ENCODE results near the gene P2RX2.

The P2RX2 gene

GRCh38 chr12:132606927-132607326 lies 11.6 kb upstream of the P2RX2 start:
- Histone ChIP-seq H3K9me3 (ENCODE audit: control insufficient read depth, low read length) (no peaks in the 10 kb centered on the region), H3K4me1 (ENCODE audit: control insufficient read depth, insufficient read depth, low read length) (peaks cover 6% of the 10 kb centered on the region), H3K36me3 (ENCODE audit: control insufficient read depth, insufficient read depth, low read length) (no peaks in the 10 kb centered on the region), H3K4me3 (ENCODE audit: low read length) (no peak overlapping the region), H3K9ac (ENCODE audit: low read length) (no peak overlapping the region), H3K27me3 (ENCODE audit: control insufficient read depth, insufficient read depth, low read length) (peaks cover 87% of the 10 kb centered on the region)

GRCh38 chr12:132608231-132609171 lies 10.1 kb upstream of the P2RX2 start:
- Histone ChIP-seq H3K4me1 (ENCODE audit: control insufficient read depth, insufficient read depth, low read length) (peaks cover 6% of the 10 kb centered on the region), H3K27me3 (ENCODE audit: control insufficient read depth, insufficient read depth, low read length) (peaks cover 74% of the 10 kb centered on the region), H3K4me3 (ENCODE audit: low read length) (no peak overlapping the region), H3K36me3 (ENCODE audit: control insufficient read depth, insufficient read depth, low read length) (no peaks in the 10 kb centered on the region), H3K9ac (ENCODE audit: low read length) (no peak overlapping the region), H3K9me3 (ENCODE audit: control insufficient read depth, low read length) (no peaks in the 10 kb centered on the region)

GRCh38 chr12:132610051-132610759 lies 8.4 kb upstream of the P2RX2 start, which contains the start of gene LRCOL1:
LRCOL1 (minus strand) TSS chr12:132610582; CDS start chr12:132606251, 4,331 bp downstream.
- no peaks in the 10 kb centered on the region for H3K9me3 ChIP-seq (ENCODE audit: control insufficient read depth, low read length)
- no peaks in the 10 kb centered on the region for H3K36me3 ChIP-seq (ENCODE audit: control insufficient read depth, insufficient read depth, low read length)
- H3K9ac ChIP-seq (ENCODE audit: low read length): no peak within 1 kb of the TSS
- no peak within 1 kb of the TSS for H3K4me3 ChIP-seq (ENCODE audit: low read length)
- peaks cover 61% of the 10 kb centered on the region for H3K27me3 ChIP-seq (ENCODE audit: control insufficient read depth, insufficient read depth, low read length)
- H3K4me1 ChIP-seq (ENCODE audit: control insufficient read depth, insufficient read depth, low read length): peaks cover 6% of the 10 kb centered on the region

- H3K9me3 ChIP-seq (ENCODE audit: control insufficient read depth, low read length): no peaks in the 10 kb centered on the region
- no peak overlapping the region for H3K9ac ChIP-seq (ENCODE audit: low read length)
- H3K4me3 ChIP-seq (ENCODE audit: low read length): no peak overlapping the region
- H3K4me1 ChIP-seq (ENCODE audit: control insufficient read depth, insufficient read depth, low read length): peaks cover 6% of the 10 kb centered on the region
- H3K27me3 ChIP-seq (ENCODE audit: control insufficient read depth, insufficient read depth, low read length): peaks cover 67% of the 10 kb centered on the region
- H3K36me3 ChIP-seq (ENCODE audit: control insufficient read depth, insufficient read depth, low read length): no peaks in the 10 kb centered on the region
Measured at GRCh38 chr12:132610866-132611602, 7.5 kb upstream of the P2RX2 start.

GRCh38 chr12:132611620-132612019 lies 7.0 kb upstream of the P2RX2 start:
- peaks cover 6% of the 10 kb centered on the region for H3K4me1 ChIP-seq (ENCODE audit: control insufficient read depth, insufficient read depth, low read length)
- H3K9me3 ChIP-seq (ENCODE audit: control insufficient read depth, low read length): no peaks in the 10 kb centered on the region
- no peaks in the 10 kb centered on the region for H3K36me3 ChIP-seq (ENCODE audit: control insufficient read depth, insufficient read depth, low read length)
- no peak overlapping the region for H3K4me3 ChIP-seq (ENCODE audit: low read length)
- peaks cover 68% of the 10 kb centered on the region for H3K27me3 ChIP-seq (ENCODE audit: control insufficient read depth, insufficient read depth, low read length)
- H3K9ac ChIP-seq (ENCODE audit: low read length): no peak overlapping the region

- Histone ChIP-seq H3K4me3 (ENCODE audit: low read length) (no peak overlapping the region), H3K4me1 (ENCODE audit: control insufficient read depth, insufficient read depth, low read length) (peaks cover 9% of the 10 kb centered on the region), H3K9ac (ENCODE audit: low read length) (no peak overlapping the region), H3K27me3 (ENCODE audit: control insufficient read depth, insufficient read depth, low read length) (peaks cover 65% of the 10 kb centered on the region), H3K9me3 (ENCODE audit: control insufficient read depth, low read length) (no peaks in the 10 kb centered on the region), H3K36me3 (ENCODE audit: control insufficient read depth, insufficient read depth, low read length) (no peaks in the 10 kb centered on the region)
Measured at GRCh38 chr12:132614029-132614428, 4.5 kb upstream of the P2RX2 start.

GRCh38 chr12:132614861-132615578 lies 3.6 kb upstream of the P2RX2 start:
- H3K27me3 ChIP-seq (ENCODE audit: control insufficient read depth, insufficient read depth, low read length): peaks cover 61% of the 10 kb centered on the region
- no peaks in the 10 kb centered on the region for H3K36me3 ChIP-seq (ENCODE audit: control insufficient read depth, insufficient read depth, low read length)
- no peak overlapping the region for H3K4me3 ChIP-seq (ENCODE audit: low read length)
- H3K9ac ChIP-seq (ENCODE audit: low read length): no peak overlapping the region
- peaks cover 9% of the 10 kb centered on the region for H3K4me1 ChIP-seq (ENCODE audit: control insufficient read depth, insufficient read depth, low read length)
- H3K9me3 ChIP-seq (ENCODE audit: control insufficient read depth, low read length): no peaks in the 10 kb centered on the region

GRCh38 chr12:132615579-132616038 lies 3.0 kb upstream of the P2RX2 start:
- Histone ChIP-seq H3K9ac (ENCODE audit: low read length) (no peak overlapping the region), H3K4me3 (ENCODE audit: low read length) (no peak overlapping the region), H3K4me1 (ENCODE audit: control insufficient read depth, insufficient read depth, low read length) (peaks cover 3% of the 10 kb centered on the region), H3K27me3 (ENCODE audit: control insufficient read depth, insufficient read depth, low read length) (peaks cover 61% of the 10 kb centered on the region), H3K9me3 (ENCODE audit: control insufficient read depth, low read length) (no peaks in the 10 kb centered on the region), H3K36me3 (ENCODE audit: control insufficient read depth, insufficient read depth, low read length) (no peaks in the 10 kb centered on the region)

GRCh38 chr12:132617135-132617701 lies 1.4 kb upstream of the P2RX2 start:
- no peaks in the 10 kb centered on the region for H3K9me3 ChIP-seq (ENCODE audit: control insufficient read depth, low read length)
- no peak overlapping the region for H3K9ac ChIP-seq (ENCODE audit: low read length)
- no peak overlapping the region for H3K4me3 ChIP-seq (ENCODE audit: low read length)
- peaks cover 51% of the 10 kb centered on the region for H3K27me3 ChIP-seq (ENCODE audit: control insufficient read depth, insufficient read depth, low read length)
- no peaks in the 10 kb centered on the region for H3K36me3 ChIP-seq (ENCODE audit: control insufficient read depth, insufficient read depth, low read length)
- H3K4me1 ChIP-seq (ENCODE audit: control insufficient read depth, insufficient read depth, low read length): peaks cover 3% of the 10 kb centered on the region

- Histone ChIP-seq H3K4me3 (ENCODE audit: low read length) (no peak overlapping the region), H3K27me3 (ENCODE audit: control insufficient read depth, insufficient read depth, low read length) (peaks cover 51% of the 10 kb centered on the region)
Measured at GRCh38 chr12:132617822-132618682, 524 bp upstream of the P2RX2 start.

More at GRCh38 chr12:132617822-132618682, 524 bp upstream of the P2RX2 start:
- peaks cover 10% of the 10 kb centered on the region for H3K4me1 ChIP-seq (ENCODE audit: control insufficient read depth, insufficient read depth, low read length)
- H3K9ac ChIP-seq (ENCODE audit: low read length): no peak overlapping the region
- H3K36me3 ChIP-seq (ENCODE audit: control insufficient read depth, insufficient read depth, low read length): no peaks in the 10 kb centered on the region
- no peaks in the 10 kb centered on the region for H3K9me3 ChIP-seq (ENCODE audit: control insufficient read depth, low read length)
